HG03439 (cell line): Measurements from ENCODE around the gene STAC.
"Not testable (repeated sequence)": the region's sequence is repeated elsewhere in the genome, so short reads cannot be mapped to it uniquely, and the experiment has no call there.

ENCODE experiments used
- ATAC-seq: cut with Tn5 transposase; IDR thresholded peaks from one replicate; pipeline ENCODE4 v1.9.1; 2021; ENCODE audit warnings: mild to moderate bottlenecking, moderate library complexity; ENCODE audit not compliant: unreplicated experiment

Gene STAC

DNA sequence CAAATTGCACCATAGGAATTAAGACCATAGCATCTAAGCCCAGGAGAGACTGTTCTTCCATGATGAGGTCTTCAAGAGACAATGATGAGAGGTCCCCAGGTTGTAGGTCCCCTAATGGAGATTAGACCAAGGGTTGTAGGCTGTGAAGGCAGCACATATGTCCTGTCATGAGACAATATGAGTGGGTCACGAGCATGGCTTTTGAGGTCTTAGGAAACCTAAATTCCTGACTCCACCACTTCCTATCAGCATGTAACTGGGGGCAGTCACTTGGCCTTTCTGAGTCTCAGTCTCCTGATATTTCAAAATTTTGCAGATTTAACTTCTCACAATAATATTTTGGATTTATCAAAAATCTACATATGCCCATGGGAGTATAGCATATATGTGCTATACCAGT lies 31.3 kb downstream of the STAC start:
- no peak for ATAC-seq

DNA sequence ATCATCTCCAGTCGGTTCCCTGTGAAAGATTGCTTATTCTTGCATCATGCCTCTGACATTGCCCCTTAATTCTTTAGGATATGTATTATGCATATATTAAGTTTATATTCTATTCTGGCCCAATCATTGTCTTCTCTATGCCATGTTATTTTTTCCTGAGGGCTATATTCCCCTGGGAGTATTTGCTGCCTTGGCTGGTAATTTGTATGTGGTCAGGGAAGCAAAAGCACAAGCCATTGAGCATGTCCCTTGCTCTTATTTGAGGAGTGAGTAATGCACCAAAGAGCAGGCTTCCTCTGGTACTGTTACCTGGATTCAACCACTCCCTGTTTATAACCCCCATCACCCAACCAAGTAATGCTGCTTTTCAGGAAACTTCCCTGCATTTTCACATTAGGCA lies 36.3 kb downstream of the STAC start:
- ATAC-seq = no peak

DNA sequence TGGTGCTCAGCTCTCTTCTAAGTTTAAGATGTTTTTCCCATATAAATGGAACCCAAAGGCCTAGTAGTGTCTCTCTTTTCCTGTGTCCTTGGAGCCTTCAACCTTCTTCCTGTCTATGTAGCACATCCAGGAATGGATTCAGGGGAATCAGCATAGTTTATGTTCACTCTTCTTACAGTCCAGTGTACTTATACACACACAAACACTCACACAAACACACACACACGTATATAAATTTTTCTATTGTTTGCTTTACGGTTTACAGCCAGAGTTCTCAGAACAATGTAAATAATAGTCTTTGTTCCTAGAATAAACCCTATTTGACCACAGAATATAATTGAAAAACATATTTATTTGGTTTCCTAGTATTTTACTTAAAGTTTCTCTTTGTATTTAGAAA lies 36.9 kb downstream of the STAC start:
- no peak for ATAC-seq

DNA sequence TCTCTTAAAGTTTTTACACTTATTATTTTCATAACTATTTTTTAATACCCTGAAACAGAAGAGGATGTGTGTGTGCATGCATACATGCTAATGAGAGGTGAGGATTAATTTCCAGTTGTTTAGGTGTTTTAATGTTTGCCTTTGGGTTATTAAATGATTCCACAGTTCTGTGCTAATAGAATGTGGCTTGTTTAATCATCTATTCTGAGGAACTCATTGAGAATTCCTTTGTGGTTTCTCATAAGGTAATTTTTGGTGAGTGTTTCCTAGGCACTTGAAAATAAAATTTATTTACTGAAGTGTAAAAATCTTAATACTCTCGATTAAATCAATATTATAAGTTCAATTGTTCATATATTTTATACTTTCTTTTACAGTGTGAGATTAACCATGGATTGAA lies 38.0 kb downstream of the STAC start:
- no peak for ATAC-seq

DNA sequence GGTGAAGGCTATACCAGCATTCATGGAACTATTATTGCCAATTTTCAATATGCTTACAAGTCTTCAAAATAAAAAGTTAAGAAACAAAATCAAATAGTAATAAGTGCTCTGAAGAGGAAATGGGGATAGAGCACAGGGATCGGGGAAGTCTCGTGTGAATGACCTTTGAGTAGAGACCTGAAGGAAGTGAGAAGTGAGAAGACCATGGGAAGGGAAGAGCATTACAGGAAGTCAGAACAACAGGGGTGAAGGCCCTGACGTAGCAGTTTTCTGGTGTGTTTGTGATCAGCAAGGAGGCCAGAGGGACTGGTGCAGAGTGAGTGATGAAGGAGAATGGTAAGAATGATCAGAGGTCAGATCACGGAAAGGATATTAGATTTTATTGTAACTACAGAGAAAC lies 48.1 kb downstream of the STAC start:
- ATAC-seq = no peak

DNA sequence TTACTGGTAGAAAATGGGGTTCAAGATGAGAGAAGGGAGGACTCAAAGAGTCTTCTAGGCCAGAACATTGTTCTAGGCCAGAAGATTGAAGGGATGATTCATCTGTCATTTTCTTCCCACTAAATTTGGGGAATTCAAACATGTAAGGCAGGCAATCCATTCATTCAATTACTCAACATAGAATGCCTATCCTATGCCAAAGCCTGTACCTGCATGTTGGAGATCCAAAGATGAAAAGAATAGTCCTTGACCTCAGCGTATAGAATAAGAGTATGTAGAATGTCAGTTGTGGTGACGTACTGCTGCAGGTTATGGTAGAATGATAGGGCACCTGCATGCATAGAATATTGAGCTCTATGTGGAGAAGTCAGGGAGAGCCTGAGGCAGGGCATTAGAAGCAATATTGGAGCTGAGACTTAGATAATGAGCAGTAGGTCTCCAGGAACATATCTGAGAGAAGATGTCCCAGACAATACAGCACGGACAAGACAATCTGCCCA lies 49.7 kb downstream of the STAC start:
- no peak for ATAC-seq

DNA sequence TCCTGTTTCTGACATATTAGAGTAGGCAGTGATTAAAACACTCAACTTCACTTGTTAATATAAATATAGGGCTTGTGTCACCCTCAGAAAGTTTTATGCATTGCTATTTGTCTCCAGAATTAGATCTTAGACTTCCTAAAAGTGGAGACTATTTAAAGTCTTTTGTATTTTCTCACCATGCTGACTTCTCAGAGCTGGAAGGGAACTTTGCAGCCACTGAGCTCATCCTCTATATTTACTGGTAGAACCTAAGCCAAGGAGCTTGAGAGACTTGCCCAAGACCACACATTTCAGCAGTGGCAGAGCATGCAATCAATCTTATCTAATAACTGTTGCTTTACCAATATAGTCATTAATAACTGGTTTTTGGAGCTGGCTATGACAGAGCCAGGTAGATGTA lies 53.2 kb downstream of the STAC start:
- ATAC-seq = no peak

DNA sequence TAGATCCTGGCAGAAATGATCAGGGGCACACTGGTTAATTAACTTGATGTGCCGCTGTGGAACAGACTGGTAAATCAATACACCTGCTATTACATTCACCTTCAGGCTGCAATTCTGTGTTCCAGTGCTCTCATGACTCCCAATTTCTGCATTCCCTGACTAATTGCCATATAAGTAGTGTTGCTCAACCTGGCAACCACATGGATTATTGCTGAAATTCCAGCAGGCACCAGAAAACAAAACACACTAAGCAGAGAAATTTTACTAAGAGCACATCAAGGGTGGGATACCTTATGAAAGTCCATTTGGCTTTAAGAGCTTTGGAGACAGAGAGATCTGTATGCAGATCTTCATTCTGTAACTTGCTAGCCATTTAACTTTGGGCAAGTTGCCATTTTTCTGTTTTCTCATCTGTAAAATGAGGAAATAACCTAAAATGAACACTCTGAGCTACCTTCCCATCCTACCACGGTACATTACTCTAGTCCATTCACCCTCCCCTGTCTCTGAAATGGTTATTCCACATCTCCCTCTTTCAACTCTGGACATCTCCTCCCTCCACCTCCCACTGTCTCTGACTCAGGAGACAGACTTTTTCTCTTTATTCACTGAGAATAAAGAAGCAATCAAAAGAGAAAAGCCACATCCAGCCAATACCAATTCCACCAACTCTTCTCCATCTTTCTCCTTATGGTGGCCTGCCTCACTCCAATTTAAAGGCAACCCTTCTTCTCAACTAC lies 54.6 kb downstream of the STAC start:
- ATAC-seq = no peak

DNA sequence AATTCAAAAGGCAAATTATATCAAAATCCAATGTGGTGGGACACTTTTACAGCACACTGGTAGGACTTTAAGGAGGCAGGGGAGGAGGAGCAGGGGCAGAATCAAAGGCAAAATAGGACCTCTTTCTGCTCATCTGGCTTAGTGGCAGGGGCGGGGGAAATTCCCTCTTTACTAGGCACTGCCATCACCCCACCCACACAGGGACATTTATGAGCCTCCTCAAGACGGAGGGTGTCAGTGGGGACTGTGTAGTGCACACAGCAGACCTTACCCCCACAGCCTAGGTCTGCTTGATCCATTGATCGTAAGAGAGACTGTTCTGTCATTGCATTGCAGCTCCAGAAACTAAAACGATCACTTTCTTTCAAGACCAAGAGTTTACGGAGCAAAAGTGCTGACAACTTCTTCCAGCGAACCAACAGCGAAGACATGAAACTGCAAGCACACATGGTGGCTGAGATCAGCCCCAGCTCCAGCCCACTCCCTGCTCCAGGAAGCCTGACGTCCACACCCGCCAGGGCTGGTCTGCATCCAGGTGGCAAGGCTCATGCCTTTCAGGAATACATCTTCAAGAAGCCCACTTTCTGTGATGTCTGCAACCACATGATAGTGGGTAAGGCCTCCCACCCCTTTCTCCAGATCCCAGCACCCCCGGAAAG lies 62.9 kb downstream of the STAC start:
- no peak for ATAC-seq

DNA sequence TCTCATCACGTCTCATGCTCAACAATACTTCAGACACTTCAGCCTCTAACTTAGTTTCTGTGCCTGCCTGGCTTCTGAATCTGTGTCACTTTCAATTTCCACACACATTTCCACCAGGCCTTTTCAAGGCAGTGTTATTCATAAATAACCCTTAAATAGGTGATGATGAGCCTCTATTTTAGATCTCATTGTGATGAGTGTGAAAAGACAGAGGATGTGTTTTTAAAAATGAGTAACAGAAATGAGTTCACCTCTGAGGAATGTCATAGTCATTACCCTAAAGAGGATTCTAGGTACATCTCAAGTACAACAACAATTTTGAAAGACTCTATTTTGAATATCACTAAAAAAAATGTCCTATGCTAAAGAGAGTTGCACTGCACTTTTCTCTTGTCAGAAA lies 64.6 kb downstream of the STAC start:
- ATAC-seq = no peak

DNA sequence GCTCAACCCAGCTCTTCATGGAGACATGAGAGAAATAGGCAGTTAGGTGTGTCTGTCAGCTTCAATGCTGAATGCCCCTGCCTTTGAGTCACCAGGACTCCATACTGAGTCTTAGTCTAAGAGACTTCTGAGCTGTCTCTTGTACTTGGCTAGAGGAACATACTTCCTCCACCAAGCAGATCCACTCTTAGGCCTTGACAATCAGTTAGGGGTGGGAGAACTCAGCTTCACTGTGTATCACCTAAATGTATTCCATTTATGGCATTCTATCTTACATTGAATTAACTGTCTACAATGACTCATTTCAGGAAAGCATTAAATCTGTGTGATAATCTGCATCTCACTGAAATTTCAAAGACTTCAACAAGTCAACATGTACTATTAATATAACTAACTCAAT lies 66.0 kb downstream of the STAC start:
- ATAC-seq = no peak

DNA sequence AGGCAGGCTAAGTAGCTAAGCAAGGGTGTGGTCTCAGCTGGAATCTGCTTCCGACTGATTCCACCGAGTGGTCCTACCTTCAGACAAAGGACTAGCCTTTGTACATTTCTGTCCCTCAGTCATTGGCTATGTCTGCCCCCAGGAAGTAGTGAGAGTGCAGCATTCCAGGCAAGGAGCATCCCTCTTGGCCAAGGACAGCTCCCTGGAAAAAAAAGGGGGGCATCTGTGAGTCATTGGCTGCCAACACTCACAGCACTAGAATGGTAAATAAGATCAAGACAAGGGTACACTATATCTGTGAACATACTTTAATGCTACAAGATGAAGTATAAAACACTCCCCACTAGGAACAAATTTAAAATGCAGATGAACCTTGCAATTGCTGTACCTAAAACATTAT lies 66.8 kb downstream of the STAC start:
- ATAC-seq = no peak

DNA sequence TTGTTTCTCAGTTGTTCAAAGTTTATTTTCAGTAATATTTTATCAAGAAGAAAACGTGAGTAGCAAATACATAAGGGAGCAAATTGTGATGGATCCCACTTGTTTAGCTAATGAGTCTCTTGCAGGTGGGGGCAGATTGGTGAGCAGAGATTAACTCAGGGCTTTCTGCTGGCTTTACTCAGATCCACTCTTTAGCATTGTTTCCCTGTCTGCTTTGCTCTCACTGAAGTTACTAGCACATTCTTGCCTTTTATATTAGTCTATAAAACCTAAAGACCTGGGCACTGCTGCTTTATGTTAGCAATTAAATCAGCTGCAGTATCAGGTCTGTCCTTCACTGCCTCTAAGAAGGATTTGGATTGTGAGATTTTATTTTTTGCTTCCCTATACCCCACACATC lies 71.5 kb downstream of the STAC start:
- ATAC-seq = no peak

DNA sequence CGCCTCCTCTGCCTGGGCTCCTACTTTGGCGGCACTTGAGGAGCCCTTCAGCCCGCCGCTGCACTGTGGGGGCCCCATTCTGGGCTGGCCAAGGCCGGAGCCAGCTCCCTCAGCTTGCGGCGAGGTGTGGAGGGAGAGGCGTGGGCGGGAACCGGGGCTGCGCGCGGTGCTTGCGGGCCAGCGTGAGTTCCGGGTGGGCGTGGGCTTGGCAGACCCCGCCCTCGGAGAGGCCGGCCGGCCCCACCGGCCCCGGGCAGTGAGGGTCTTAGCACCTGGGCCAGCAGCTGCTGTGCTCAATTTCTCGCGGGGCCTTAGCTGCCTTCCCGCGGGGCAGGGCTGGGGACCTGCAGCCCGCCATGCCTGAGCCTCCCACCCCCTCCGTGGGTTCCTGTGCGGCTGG lies 72.9 kb downstream of the STAC start:
- ATAC-seq = not testable (repeated sequence)

DNA sequence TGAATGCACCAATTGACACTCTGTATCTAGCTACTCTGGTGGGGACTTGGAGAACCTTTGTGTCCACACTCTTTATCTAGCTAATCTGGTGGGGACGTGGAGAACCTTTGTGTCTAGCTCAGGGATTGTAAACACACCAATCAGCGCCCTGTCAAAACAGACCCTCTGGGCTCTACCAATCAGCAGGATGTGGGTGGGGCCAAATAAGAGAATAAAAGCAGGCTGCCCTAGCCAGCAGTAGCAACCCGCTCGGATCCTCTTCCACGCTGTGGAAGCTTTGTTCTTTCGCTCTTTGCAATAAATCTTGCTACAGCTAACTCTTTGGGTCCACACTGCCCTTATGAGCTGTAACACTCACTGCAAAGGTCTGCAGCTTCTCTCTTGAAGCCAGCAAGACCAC lies 73.6 kb downstream of the STAC start:
- ATAC-seq = not testable (repeated sequence)

DNA sequence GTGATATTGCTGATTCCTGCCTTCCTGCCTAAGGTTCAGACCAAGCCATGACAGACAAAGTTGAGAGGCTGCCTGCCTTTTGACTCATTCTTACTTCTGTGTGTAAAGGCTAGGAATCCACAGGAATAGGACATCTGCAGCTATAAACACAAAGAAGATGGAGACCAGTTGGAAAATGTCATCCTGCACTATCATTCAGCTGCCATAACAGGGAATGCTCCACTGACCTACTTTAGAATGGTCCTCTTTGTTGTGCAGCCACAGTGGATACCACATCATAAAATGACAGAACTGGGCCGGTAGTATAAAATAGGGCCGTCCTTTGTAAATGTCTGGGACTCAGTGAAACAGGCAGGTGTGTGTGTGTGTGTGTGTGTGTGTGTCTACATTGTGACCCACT lies 75.1 kb downstream of the STAC start:
- ATAC-seq = no peak

DNA sequence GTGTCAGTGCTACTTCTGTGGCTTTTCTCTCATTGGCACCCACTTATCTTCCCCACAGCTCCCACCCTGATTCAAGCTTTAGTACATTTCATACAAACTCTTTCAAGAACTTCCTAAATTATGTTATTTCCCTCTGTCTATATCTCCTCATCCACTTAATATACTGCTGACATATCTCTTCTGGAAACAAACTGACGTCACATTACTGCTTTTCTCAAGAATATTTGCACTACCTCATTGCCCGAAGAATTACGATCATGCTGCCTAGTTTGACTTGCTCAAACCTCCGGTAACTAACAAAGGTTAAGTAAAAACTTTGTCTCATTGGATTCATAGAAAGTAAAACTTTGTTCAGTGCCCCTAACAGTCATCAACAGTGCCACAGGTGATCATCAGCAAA lies 76.5 kb downstream of the STAC start:
- no peak for ATAC-seq

DNA sequence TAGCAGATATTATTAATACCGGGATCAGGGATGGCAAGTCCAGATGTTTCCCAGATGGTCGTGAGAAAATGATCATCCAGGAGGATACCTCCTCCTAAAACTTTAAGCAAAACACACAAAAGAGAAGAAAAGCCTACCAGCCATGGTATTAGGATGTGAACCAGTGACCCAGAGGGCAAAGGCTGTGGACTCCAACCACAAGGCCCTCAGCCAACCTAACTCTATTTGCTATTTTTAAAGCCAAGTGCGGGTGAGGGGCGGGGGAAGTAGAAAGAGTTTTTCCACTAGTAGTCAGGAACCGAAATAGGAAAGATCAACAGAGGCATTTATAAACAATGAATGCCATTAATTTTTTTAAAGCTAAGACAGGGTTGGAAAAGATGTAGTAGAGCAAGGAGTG lies 77.4 kb downstream of the STAC start:
- ATAC-seq = no peak

DNA sequence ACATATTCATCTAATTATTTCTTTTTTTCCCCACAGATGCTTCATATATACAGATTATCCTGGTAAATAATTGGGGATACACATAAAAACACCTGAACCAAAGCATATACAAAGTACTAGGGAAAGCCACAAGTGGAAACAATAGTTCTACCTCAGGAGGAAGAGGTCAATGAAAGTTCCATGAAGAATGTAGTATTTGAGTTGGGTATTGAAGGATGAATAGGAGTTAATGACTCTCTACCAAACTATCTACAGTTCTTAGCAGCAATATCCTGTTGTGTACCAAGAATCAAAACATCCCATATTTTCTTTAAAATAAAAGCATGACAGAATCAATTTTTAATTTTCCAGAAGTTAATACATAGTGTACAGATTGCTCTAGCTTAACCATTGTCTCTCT lies 78.9 kb downstream of the STAC start:
- no peak for ATAC-seq

DNA sequence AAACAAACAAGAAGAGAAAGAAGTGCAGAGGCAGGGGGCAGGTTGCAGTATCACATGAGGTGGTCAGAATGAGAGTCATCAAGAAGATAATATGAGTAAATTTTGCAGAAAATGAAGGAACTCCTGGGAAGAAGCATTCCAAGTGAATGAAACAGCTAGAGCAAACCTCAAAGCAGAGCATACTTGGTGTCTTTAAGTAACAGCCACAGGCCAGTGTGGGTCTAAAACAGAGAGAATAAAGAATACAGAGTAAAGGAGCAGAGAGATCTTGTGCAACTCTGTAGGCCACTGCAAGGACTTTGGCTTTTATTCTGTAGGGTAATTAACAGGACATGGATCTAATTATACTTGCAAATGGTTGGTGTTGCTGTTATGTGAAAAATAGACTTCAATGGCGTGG lies 81.3 kb downstream of the STAC start:
- ATAC-seq = no peak

DNA sequence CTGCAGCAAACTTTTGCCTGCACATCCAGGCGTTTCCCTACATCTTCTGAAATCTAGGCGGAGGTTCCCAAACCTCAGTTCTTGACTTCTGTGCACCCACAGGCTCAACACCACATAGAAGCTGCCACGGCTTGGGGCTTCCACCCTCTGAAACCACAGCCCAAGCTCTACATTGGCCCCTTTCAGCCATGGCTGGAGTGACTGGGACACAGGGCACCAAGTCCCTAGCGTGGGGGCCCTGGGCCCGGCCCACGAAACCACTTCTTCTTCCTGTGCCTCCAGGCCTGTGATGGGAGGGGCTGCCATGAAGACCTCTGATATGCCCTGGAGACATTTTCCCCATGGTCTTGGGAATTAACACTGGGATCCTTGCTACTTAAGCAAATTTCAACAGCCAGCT lies 91.7 kb downstream of the STAC start:
- not testable (repeated sequence) for ATAC-seq

DNA sequence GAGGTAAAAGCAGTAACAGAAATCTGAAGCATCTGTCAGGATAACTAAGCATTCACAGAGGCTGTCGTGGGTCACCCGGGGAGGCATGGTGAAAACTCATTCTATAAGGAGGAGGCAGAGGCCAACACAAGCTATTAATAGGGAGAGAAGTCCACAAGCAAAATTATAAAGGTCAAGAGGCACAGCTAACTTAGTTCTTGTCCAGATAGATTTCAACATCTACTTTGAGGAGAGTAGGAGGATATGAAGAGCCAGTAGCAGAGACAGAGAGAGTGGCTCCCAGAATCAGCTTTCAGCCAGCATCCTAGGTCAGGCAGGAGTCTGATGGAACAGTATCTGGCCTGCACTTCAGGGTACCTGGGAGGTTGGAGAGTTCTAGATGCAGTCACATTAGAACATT lies 95.3 kb downstream of the STAC start:
- ATAC-seq = no peak
